Cardiac muscle cell (in vitro differentiated cells and primary cell): Measurements from ENCODE around the gene AKAP1. TPM values are rescaled to one million over a fixed set of nuclear protein-coding genes. Genes with fewer than 3 reads are reported as not detected.

Experiments
- DNase-seq, 2 donors: peaks; one replicate each; pipeline versions ENCODE4 v3.0.0 to v3.0.0-alpha.2; 2010 to 2017; ENCODE audit warnings: low read depth in 1 of 2, low spot score in 1 of 2
- H3K27ac ChIP-seq: fragments of 200-600 bp; sonication (generic); 2 replicates; pipeline ENCODE4 v1.5.1; 2016
- H3K27me3 ChIP-seq: fragments of 200-600 bp; sonication (generic); 2 replicates; pipeline ENCODE4 v1.6.0; 2016; ENCODE audit warnings: control low read depth
- H3K36me3 ChIP-seq: fragments of 200-600 bp; sonication (generic); 2 replicates; pipeline ENCODE4 v1.5.1; 2016; ENCODE audit warnings: control low read depth
- H3K4me1 ChIP-seq: fragments of 200-600 bp; sonication (generic); 2 replicates; pipeline ENCODE4 v1.8.1; 2017; ENCODE audit warnings: low read depth, mild to moderate bottlenecking, mixed run types
- H3K4me3 ChIP-seq: fragments of 200-600 bp; sonication (generic); 2 replicates; pipeline ENCODE4 v1.5.1; 2016; ENCODE audit warnings: mild to moderate bottlenecking
- H3K9me3 ChIP-seq: fragments of 200-600 bp; sonication (generic); 2 replicates; pipeline ENCODE4 v1.5.1; 2017; ENCODE audit warnings: low read depth, mild to moderate bottlenecking, control low read depth
- polyA plus RNA-seq: library from polyadenylated mRNA; unstranded; fragments of >200 nt; fragmentation: Nextera tagmentation; extraction: Ambion mirVana; gene quantifications from 2 replicates; pipeline ENCODE4 v1.2.1, GENCODE V29; 2016
- total RNA-seq: library from RNA; depleted of rRNA; stranded (reverse); fragments of >200 nt; gene quantifications from 2 replicates; pipeline ENCODE4 v1.2.3, GENCODE V29; 2016
- TF ChIP-seq, protein P1 (sequence below): IDR thresholded peaks from 2 replicates; pipeline ENCODE4 v1.5.1; 2012; ENCODE audit warnings: low read depth, mild to moderate bottlenecking, low read length

The AKAP1 gene, protein sequence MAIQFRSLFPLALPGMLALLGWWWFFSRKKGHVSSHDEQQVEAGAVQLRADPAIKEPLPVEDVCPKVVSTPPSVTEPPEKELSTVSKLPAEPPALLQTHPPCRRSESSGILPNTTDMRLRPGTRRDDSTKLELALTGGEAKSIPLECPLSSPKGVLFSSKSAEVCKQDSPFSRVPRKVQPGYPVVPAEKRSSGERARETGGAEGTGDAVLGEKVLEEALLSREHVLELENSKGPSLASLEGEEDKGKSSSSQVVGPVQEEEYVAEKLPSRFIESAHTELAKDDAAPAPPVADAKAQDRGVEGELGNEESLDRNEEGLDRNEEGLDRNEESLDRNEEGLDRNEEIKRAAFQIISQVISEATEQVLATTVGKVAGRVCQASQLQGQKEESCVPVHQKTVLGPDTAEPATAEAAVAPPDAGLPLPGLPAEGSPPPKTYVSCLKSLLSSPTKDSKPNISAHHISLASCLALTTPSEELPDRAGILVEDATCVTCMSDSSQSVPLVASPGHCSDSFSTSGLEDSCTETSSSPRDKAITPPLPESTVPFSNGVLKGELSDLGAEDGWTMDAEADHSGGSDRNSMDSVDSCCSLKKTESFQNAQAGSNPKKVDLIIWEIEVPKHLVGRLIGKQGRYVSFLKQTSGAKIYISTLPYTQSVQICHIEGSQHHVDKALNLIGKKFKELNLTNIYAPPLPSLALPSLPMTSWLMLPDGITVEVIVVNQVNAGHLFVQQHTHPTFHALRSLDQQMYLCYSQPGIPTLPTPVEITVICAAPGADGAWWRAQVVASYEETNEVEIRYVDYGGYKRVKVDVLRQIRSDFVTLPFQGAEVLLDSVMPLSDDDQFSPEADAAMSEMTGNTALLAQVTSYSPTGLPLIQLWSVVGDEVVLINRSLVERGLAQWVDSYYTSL
- 65.4 and 81.4 TPM in 2 replicates for total RNA-seq
- 35.3 and 56.6 TPM in 2 replicates for polyA plus RNA-seq

DNA sequence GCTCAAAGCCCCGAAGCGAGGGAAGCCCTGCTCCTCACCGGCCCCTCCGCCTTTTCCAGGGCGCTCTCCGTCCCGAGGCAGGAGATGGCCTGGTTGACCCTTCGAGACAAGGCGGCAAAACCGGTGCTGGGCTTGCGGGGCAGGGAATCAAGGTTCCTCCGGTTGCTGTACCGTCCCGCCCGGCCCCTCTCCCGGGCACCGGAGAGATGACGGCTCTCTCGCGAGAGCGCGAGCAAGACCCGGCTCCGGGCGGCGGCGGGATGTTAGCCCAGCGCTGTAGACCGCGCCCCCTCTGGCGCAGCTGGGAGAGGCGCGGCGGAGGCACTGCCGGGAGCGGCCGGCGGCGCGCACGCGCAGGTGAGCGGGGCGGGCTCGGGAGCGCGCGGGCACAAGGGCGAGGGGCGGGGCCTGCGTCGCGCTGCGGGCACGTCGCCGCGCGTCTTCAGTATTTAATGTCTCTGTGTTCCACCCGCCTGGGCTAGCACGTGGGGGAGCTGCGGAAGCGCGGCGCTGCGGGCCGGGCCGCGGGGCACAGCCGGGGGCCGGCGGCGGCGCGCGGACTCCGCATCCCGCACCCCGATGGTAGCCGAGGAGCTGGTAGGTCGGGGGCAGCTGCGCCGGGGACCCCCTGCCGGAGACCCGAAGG, at the start of gene AKAP1:
Gene AKAP1, plus strand, starts transcription at position 445 of the 646 bp plus-strand sequence. CDS start 20,219 bp downstream, outside the sequence.
- TF ChIP-seq, protein P1, sequence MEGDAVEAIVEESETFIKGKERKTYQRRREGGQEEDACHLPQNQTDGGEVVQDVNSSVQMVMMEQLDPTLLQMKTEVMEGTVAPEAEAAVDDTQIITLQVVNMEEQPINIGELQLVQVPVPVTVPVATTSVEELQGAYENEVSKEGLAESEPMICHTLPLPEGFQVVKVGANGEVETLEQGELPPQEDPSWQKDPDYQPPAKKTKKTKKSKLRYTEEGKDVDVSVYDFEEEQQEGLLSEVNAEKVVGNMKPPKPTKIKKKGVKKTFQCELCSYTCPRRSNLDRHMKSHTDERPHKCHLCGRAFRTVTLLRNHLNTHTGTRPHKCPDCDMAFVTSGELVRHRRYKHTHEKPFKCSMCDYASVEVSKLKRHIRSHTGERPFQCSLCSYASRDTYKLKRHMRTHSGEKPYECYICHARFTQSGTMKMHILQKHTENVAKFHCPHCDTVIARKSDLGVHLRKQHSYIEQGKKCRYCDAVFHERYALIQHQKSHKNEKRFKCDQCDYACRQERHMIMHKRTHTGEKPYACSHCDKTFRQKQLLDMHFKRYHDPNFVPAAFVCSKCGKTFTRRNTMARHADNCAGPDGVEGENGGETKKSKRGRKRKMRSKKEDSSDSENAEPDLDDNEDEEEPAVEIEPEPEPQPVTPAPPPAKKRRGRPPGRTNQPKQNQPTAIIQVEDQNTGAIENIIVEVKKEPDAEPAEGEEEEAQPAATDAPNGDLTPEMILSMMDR = no peak
- peak within 1 kb of the TSS; percentile 92 for H3K27ac ChIP-seq
- peak; percentile 96 to 98 for DNase-seq
- peaks cover 19% of the 10 kb centered on the region for H3K4me1 ChIP-seq
- peak within 1 kb of the TSS; percentile 88 for H3K4me3 ChIP-seq
- no peaks in the 10 kb centered on the region for H3K27me3 ChIP-seq
- no peaks in the 10 kb centered on the region for H3K9me3 ChIP-seq
- no peaks in the 10 kb centered on the region for H3K36me3 ChIP-seq

DNA sequence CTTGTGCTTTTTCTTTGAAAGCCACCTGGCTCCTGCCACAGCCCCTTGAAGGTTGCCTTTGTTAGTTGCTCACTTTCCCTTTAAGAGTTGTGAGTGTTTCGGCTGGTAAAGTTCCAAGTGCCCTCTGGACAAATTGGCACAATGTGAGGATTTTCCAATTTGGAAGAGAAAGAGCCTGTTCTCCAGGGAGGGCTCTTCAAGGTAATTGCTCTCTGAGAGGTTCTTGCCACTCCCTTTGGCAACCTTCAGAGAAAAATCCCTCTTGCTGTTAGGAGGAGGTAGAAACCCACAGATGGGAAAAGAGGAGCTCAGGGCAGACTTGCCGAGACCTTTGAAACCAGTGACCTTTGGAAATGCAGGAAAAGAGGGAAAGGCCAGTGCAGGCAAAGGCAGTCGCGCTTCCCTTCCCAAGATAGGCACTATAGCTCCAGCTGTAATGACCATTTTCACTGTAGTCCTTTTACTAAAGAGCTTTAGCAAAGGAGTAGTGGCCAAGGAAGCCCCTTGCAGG, 49.0 kb upstream of the AKAP1 start:
- Histone ChIP-seq H3K4me1 (peaks cover 26% of the 10 kb centered on the region), H3K27ac (no peak overlapping the region), H3K9me3 (no peaks in the 10 kb centered on the region), H3K36me3 (no peaks in the 10 kb centered on the region), H3K4me3 (no peak overlapping the region), H3K27me3 (no peaks in the 10 kb centered on the region)
- no peak for DNase-seq
- TF ChIP-seq, protein P1 = no peak

DNA sequence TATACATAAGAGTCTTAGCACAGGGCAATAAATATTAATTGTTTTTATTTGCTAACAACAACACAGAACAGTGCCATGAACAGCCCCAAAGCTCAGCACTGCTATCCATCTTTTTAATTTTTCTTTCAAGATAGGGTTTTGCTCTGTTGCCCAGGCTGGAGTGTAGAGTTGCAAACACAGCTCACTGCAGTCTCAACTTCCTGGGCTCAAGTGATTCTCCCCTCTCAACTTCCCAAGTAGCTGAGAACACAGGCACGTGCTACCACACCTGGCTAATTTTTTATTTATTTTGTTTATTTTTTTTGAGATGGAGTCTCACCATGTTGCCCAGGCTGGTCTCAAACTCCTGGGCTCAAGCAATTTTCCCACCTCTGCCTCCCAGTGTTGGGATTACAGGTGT, 47.6 kb upstream of the AKAP1 start:
- Histone ChIP-seq H3K4me3 (no peak overlapping the region), H3K9me3 (no peaks in the 10 kb centered on the region), H3K27ac (no peak overlapping the region), H3K4me1 (peaks cover 23% of the 10 kb centered on the region), H3K36me3 (no peaks in the 10 kb centered on the region), H3K27me3 (no peaks in the 10 kb centered on the region)
- DNase-seq = no peak
- TF ChIP-seq, protein P1 = no peak

DNA sequence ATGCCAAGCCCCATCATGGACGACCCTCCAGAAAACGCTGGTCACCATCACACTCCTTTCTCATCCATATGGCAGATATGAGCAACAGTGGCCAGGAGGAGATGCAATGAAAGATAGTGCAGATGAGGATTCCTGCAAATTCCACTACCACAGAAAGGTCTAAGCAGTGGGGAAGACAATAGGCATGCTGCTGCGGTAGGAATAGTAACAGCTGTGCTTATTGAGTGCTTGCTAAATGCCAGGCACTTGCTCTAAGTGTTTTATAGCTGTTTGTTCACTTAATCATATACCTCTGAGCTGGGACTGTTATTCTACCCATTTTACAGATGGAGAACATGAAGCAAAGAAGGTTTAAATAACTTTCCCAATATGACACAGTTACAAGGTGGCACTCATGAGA, 46.6 kb upstream of the AKAP1 start:
- Histone ChIP-seq H3K27ac (no peak overlapping the region), H3K9me3 (no peaks in the 10 kb centered on the region), H3K4me1 (peaks cover 12% of the 10 kb centered on the region), H3K27me3 (no peaks in the 10 kb centered on the region), H3K36me3 (no peaks in the 10 kb centered on the region), H3K4me3 (no peak overlapping the region)
- TF ChIP-seq, protein P1 = no peak
- no peak for DNase-seq

DNA sequence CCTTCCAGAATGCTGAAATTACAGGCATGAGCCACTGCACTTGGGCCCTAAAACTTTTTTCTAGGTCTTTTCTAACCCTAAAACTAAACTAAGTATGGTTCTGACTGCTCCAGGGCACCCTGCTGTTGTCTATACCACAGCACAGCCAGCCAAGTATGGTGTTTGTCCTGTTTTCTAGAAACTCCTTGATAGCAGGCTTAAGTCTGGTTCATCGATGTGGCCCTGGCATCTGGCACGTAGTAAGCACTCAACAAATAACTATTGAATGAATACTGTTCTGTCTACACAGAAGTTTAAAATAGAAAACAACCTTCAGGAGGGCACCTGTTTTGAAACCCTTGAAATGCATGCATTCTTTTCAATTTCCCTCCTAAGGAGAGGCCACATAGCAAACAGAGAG, 44.5 kb upstream of the AKAP1 start:
- H3K9me3 ChIP-seq = no peaks in the 10 kb centered on the region
- DNase-seq = no peak
- H3K27me3 ChIP-seq = no peaks in the 10 kb centered on the region
- H3K4me3 ChIP-seq = no peak overlapping the region
- no peaks in the 10 kb centered on the region for H3K36me3 ChIP-seq
- H3K4me1 ChIP-seq = peaks cover 6% of the 10 kb centered on the region
- TF ChIP-seq, protein P1 = no peak
- H3K27ac ChIP-seq = no peak overlapping the region
